GM10266 (cell line): ENCODE measurements around the gene PIAS4.
A peak's percentile ranks its signal among the peaks of the same experiment; 100 is the strongest.

Source experiments
- DNase-seq: peaks from one replicate; pipeline ENCODE4 v3.0.0; 2012; ENCODE audit errors: extremely low spot score
- CTCF ChIP-seq: IDR thresholded peaks from 2 replicates; pipeline ENCODE4 v1.5.1; 2012; ENCODE audit warnings: mild to moderate bottlenecking, low read depth; ENCODE audit not compliant: control insufficient read depth, insufficient read depth; ENCODE audit errors: missing control alignments

The PIAS4 gene

GRCh38 chr19:3983936-3984583, 23.5 kb upstream of the PIAS4 start:
- DNase-seq: no peak
- TF ChIP-seq CTCF: no peak

DNA sequence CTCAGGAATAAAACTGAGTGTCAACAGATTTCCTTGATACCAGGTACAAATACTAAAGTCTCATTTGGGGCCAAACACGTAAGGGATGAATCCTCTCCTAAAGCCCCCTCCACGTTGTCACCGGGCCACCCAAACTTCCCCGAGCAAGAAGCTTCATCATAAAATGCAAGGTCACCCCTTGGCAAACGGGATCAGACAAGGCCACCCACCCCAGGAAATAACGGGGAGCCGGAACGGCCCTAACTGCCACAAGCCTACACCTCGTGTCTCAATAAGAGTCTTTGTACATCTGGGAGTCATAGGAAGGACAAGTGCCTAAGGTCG, 23.0 kb upstream of the PIAS4 start:
- TF ChIP-seq CTCF: no peak
- DNase-seq: no peak

GRCh38 chr19:3984908-3985642, 22.5 kb upstream of the PIAS4 start, which contains the start of gene EEF2:
EEF2 (minus strand) TSS chr19:3985463; CDS start chr19:3985380, 83 bp downstream.
- peak; percentile 95 for DNase-seq

DNA sequence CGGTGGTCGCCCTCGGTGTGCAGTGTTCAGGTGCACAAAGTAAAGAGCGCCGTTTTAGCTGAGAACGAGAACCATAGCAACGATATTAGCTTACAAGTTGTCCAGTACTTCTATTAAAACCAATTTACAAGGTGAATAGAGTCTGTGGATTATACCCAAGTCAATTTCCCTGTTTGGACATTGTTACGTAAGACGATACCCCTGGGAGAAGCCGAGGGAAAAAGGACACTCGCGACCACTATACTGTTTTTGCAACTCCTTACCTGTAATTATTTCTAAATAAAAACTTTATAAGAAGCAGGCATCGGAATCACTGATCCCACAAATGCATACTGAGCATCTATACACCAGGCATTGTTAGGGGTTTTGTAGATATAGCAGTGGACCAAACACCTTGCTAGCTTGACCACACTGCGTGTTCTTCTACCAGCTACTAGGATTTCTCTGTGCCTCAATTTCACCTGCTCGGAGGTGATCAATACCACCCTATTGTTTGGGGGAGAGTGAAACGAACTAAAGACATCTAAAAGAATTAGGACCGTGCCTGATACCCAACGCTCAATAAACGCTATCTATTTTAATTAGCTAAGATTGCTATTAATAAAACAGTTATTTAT, 21.8 kb upstream of the PIAS4 start:
- TF ChIP-seq CTCF: no peak
- DNase-seq: no peak

More at GRCh38 chr19:3984908-3985642, 22.5 kb upstream of the PIAS4 start, which contains the start of gene EEF2:
- TF ChIP-seq CTCF: no peak

DNA sequence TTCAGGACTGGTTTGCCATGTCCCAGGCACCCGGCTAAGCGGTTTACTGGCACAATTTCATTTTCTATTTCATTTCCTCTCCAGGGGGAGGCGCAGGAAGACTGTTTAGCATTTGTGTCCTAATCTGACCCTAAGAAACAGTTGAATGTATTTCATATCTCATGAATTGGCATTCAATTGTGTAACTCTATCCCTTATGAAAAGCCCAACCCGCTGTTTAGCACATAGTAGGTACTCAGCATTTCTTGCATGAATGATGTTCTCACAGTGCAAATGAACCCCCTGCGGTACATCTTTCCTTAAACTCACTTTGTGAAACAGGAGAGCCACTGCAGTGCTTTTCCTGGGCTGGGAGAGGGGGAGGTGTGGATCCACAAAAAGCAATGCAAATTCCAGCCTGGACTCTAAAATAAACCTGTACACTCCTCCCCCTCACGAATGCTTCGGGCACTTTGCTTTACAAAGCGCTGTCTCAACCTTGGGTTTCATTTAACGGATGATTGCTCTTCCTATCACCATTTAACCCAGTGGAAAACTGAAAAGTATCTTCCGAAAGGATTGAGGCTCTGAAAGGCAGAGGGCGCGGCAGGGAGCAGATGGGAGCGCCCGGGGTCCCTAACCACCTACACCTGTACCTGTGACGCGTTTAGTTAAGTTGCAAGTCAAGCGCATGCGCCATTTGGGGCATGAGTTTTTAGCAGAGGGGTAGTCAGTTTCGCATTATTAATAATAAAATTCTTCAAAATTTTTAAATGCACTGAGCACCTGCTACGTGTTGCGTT, 21.1 kb upstream of the PIAS4 start:
- TF ChIP-seq CTCF: peak; percentile 62
- DNase-seq: peak; percentile 66

DNA sequence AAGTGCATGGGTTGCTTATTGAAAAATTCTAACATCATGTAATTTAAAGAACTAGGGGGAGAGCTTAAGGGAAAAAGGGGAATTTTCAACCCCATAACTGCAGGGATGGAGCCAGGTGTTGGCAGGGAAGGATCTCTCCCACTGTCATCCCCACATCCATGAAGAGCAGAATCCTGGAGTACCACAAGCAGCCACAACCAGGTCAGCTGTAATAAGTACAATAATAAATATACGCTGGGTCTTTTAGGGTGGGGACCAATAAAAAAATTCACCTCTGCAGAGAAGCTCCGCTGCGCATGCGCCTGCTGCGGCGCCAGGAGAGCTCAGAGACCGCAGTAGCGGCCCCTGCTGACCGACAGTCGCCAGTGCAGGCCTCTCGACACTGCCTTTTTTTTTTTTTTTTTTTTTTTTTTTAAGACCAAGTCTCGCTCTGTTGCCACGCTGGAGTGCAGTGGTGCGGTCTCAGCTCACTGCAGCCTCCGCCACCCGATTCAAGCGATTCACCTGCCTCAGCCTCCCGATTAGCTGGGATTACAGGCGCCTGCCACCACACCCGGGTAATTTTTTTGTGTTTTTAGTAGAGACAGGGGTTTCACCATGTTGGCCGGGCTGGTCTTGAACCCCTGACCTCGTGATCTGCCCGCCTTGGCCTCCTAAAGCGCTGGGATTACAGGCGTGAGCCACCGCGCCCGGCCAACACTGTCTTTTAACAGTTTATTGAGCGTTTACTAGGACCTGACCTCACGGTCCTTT, 19.7 kb upstream of the PIAS4 start:
- TF ChIP-seq CTCF: peak; percentile 80
- peak; percentile 87 for DNase-seq
